ENCODE measurements around the gene ME3. TPM values are rescaled to one million over a fixed set of nuclear protein-coding genes. Genes with fewer than 3 reads are reported as not detected.
"Not testable (repeated sequence)": the region's sequence is repeated elsewhere in the genome, so short reads cannot be mapped to it uniquely, and the experiment has no call there.

The ME3 gene
- total RNA-seq, 1 donor from 2014 or later = 49.6 TPM

DNA sequence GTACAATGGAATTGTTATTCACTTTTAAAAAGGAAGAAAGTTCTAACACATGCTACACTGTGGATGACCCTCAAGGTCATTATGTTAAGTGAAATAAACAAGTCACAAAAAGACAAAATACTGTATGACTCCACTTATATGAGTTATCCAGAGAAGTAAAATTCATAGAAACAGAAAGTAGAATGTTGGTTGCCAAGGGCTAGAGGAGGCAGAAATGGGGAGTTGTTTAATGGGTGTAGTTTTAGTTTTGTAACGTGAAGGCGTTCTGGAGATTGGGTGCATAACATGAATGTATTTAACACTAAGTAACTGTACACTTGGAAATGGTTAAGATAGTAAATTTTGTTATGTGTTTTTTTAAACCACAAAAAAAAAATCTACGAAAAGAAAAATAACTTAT is 253.9 kb downstream of the ME3 start:
- H3K4me1 ChIP-seq = peaks cover 6% of the 10 kb centered on the region
- no peaks in the 10 kb centered on the region for H4K20me1 ChIP-seq (ENCODE audit: low read depth)
- Mint-ChIP-seq H3K27ac (no peak overlapping the region), H3K27me3 (ENCODE audit: insufficient read depth, low read depth) (no peaks in the 10 kb centered on the region), H3K9me3 (no peaks in the 10 kb centered on the region), H3K36me3 (peaks cover 3% of the 10 kb centered on the region), H3K4me3 (no peak overlapping the region), H3K4me1 (no peaks in the 10 kb centered on the region)
- no peak for DNase-seq (ENCODE audit: low spot score)
- H3K27ac ChIP-seq = no peak overlapping the region
- no peaks in the 10 kb centered on the region for H3K9me3 ChIP-seq (ENCODE audit: low read depth)
- H3K27me3 ChIP-seq = no peaks in the 10 kb centered on the region
- H3K36me3 ChIP-seq = no peaks in the 10 kb centered on the region
- no peak overlapping the region for H3K4me3 ChIP-seq
- no peaks in the 10 kb centered on the region for H3K79me2 ChIP-seq (ENCODE audit: low read depth)
- H3K4me2 ChIP-seq = no peak overlapping the region
- TF ChIP-seq, protein P1, sequence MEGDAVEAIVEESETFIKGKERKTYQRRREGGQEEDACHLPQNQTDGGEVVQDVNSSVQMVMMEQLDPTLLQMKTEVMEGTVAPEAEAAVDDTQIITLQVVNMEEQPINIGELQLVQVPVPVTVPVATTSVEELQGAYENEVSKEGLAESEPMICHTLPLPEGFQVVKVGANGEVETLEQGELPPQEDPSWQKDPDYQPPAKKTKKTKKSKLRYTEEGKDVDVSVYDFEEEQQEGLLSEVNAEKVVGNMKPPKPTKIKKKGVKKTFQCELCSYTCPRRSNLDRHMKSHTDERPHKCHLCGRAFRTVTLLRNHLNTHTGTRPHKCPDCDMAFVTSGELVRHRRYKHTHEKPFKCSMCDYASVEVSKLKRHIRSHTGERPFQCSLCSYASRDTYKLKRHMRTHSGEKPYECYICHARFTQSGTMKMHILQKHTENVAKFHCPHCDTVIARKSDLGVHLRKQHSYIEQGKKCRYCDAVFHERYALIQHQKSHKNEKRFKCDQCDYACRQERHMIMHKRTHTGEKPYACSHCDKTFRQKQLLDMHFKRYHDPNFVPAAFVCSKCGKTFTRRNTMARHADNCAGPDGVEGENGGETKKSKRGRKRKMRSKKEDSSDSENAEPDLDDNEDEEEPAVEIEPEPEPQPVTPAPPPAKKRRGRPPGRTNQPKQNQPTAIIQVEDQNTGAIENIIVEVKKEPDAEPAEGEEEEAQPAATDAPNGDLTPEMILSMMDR (IDR thresholded peaks at IDR 0.05) = no peak
- no peak for TF ChIP-seq EZH2phosphoT487 (IDR thresholded peaks at IDR 0.05)
- no peak for TF ChIP-seq EZH2 (IDR thresholded peaks at IDR 0.05)
- no peak overlapping the region for H3K9ac ChIP-seq
- H3F3A ChIP-seq (ENCODE audit: low read depth) = no peaks in the 10 kb centered on the region
- no peak overlapping the region for H2AFZ ChIP-seq (replicated peaks)

DNA sequence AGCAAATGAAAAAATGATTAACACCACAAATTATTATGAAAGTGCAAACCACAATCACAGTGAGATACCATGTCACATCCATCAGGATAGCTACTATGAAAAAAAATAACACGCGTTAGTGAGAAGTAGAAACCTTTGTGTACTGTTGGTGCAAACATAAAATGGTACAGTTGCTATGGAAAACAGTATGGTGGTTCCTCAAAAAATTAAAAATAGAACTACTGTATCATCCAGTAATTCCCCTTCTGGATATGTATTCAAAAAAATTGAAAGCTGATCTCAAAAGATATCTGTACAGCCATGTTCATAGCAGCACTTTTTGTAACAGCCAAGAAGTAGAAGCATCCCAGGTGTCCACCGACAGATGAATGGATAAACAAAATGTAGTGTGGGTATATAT is 254.3 kb downstream of the ME3 start:
- Histone ChIP-seq H3K27ac (no peak overlapping the region), H3K27me3 (no peaks in the 10 kb centered on the region), H3K36me3 (no peaks in the 10 kb centered on the region), H3K9ac (no peak overlapping the region), H3F3A (ENCODE audit: low read depth) (no peaks in the 10 kb centered on the region), H2AFZ (replicated peaks) (no peak overlapping the region), H4K20me1 (ENCODE audit: low read depth) (no peaks in the 10 kb centered on the region), H3K4me2 (no peak overlapping the region), H3K4me3 (no peak overlapping the region), H3K4me1 (peaks cover 3% of the 10 kb centered on the region), H3K9me3 (ENCODE audit: low read depth) (no peaks in the 10 kb centered on the region), H3K79me2 (ENCODE audit: low read depth) (no peaks in the 10 kb centered on the region)
- Mint-ChIP-seq H3K27me3 (ENCODE audit: insufficient read depth, low read depth) (no peaks in the 10 kb centered on the region), H3K4me1 (no peaks in the 10 kb centered on the region), H3K36me3 (peaks cover 3% of the 10 kb centered on the region), H3K4me3 (no peak overlapping the region), H3K27ac (no peak overlapping the region), H3K9me3 (no peaks in the 10 kb centered on the region)
- TF ChIP-seq, protein P1 (IDR thresholded peaks at IDR 0.05) = no peak
- TF ChIP-seq EZH2phosphoT487 (IDR thresholded peaks at IDR 0.05) (no peak), EZH2 (IDR thresholded peaks at IDR 0.05) (no peak)
- DNase-seq (ENCODE audit: low spot score) = no peak

DNA sequence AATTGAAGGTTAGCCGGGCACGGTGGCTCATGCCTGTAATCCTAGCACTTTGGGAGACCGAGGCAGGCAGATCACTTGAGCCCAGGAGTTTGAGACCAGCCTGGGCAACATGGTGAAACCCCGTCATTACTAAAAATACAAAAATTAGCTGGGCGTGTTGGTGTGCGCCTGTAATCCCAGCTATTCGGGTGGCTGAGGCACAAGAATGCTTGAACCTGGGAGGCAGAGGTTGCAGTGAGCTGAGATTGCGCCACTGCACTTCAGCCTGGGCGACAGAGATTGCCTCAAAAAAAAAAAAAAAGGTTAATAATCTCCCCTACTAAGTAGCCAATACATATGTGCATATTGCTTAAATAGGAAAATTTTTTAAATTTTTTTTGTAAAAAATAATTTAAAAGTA is 255.5 kb downstream of the ME3 start:
- not testable (repeated sequence) for H3K27me3 Mint-ChIP-seq (ENCODE audit: insufficient read depth, low read depth); H2AFZ ChIP-seq (replicated peaks); H3K4me3 ChIP-seq; H3K4me3 Mint-ChIP-seq; H3K27ac ChIP-seq; H4K20me1 ChIP-seq (ENCODE audit: low read depth); H3K79me2 ChIP-seq (ENCODE audit: low read depth); H3K4me1 ChIP-seq; H3K4me2 ChIP-seq; H3K36me3 ChIP-seq; H3K27me3 ChIP-seq; H3K4me1 Mint-ChIP-seq; H3F3A ChIP-seq (ENCODE audit: low read depth); H3K9me3 ChIP-seq (ENCODE audit: low read depth); H3K9ac ChIP-seq; DNase-seq (ENCODE audit: low spot score); H3K9me3 Mint-ChIP-seq; H3K36me3 Mint-ChIP-seq; H3K27ac Mint-ChIP-seq

DNA sequence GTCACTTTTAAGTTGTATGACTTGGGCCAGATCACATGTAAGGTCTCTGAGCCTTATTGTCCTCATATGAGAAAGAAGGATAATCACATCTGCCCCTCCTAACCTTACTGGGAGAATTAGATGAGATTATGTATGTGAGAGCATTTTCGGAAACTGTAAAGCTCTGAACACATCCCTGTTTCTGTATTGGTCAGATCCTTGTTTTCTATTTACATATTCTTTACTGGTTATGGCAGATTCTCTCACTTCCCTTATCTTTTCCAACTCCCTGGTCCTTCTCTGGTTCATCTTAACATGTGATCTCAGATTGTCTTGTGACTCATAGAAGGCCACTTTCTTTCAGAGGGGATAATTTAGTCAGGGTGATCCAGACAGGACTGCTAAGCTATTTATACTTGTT is 255.9 kb downstream of the ME3 start:
- H3K4me3 ChIP-seq = no peak overlapping the region
- Mint-ChIP-seq H3K36me3 (peaks cover 3% of the 10 kb centered on the region), H3K27ac (no peak overlapping the region), H3K4me1 (no peaks in the 10 kb centered on the region), H3K9me3 (no peaks in the 10 kb centered on the region), H3K27me3 (ENCODE audit: insufficient read depth, low read depth) (no peaks in the 10 kb centered on the region), H3K4me3 (no peak overlapping the region)
- no peak overlapping the region for H3K27ac ChIP-seq
- no peaks in the 10 kb centered on the region for H3K79me2 ChIP-seq (ENCODE audit: low read depth)
- DNase-seq (ENCODE audit: low spot score) = no peak
- no peak overlapping the region for H2AFZ ChIP-seq (replicated peaks)
- no peaks in the 10 kb centered on the region for H3K36me3 ChIP-seq
- no peaks in the 10 kb centered on the region for H3K27me3 ChIP-seq
- no peaks in the 10 kb centered on the region for H3K9me3 ChIP-seq (ENCODE audit: low read depth)
- no peaks in the 10 kb centered on the region for H4K20me1 ChIP-seq (ENCODE audit: low read depth)
- H3K4me2 ChIP-seq = no peak overlapping the region
- H3K4me1 ChIP-seq = no peaks in the 10 kb centered on the region
- TF ChIP-seq EZH2 (IDR thresholded peaks at IDR 0.05) (no peak), EZH2phosphoT487 (IDR thresholded peaks at IDR 0.05) (no peak)
- TF ChIP-seq, protein P1 (IDR thresholded peaks at IDR 0.05) = no peak
- H3F3A ChIP-seq (ENCODE audit: low read depth) = no peaks in the 10 kb centered on the region
- no peak overlapping the region for H3K9ac ChIP-seq

All from neural progenitor cell (in vitro differentiated cells).